ENCODE results near the gene SMIM29. TPM values are rescaled to one million over a fixed set of nuclear protein-coding genes. Genes with fewer than 3 reads are reported as not detected.

Gene SMIM29
- total RNA-seq, 1 experiment from 2014 or later: 25.8 TPM

DNA sequence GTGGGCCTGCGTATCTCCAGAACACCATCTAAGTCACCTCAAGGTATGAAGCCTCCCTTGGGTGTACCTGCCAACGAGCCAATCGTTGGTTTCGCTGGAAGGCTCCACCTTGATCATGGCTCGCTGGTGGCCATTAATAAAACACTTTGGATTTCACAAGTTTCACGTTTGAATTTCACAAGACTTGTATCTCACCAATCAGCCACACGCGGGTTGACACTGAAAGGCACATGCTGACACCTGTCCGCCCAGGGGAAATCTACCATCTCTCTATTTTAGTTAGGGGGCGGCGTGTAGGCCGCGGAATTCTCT lies 12.7 kb downstream of the SMIM29 start:
- Histone ChIP-seq H2AFZ (ENCODE audit: low read length) (peak overlapping the region; percentile 34; the same call in 1 of the 2 replicates), H3K4me2 (ENCODE audit: low read length) (peak overlapping the region; percentile 90), H3K4me1 (ENCODE audit: insufficient read depth, low read length) (peaks cover 39% of the 10 kb centered on the region), H3K9ac (ENCODE audit: low read length) (peak overlapping the region; percentile 43), H3K9me2 (replicated peaks; ENCODE audit: low read length) (no peaks in the 10 kb centered on the region), H3K27ac (ENCODE audit: low read length) (peak overlapping the region; percentile 81), H3K9me3 (ENCODE audit: low read length) (no peaks in the 10 kb centered on the region), H4K20me1 (ENCODE audit: low read length) (peaks cover 30% of the 10 kb centered on the region), H3K36me3 (ENCODE audit: low read depth, low read length) (peaks cover 27% of the 10 kb centered on the region), H3K4me3 (ENCODE audit: low read length) (peak overlapping the region; percentile 62), H3F3A (ENCODE audit: low read length, unreplicated experiment) (peaks cover 10% of the 10 kb centered on the region), H3K79me2 (ENCODE audit: low read length) (peaks cover 39% of the 10 kb centered on the region), H3K27me3 (ENCODE audit: low read length) (no peaks in the 10 kb centered on the region)
- peak; percentile 62 for DNase-seq
- TSS peak; percentile 99 for BruUV-seq (replicated peaks)
- no peak for TF ChIP-seq EZH2phosphoT487 (IDR thresholded peaks at IDR 0.05; ENCODE audit: borderline replicate concordance, low read length)
- no peak for TF ChIP-seq EZH2 (IDR thresholded peaks at IDR 0.05; ENCODE audit: low read length, unreplicated experiment)
- no peak for TF ChIP-seq CTCF (conservative IDR thresholded peaks at IDR 0.05; ENCODE audit: low read depth, low read length)
- ChIA-PET CTCF (no interaction called here), POLR2A (ENCODE audit: unreplicated experiment) (interaction anchor here (0.7 to 1.0 kb wide), 2 partner anchors 12 to 383 kb away, joined by 4 to 29 read pairs; no protein-coding TSS in a partner anchor)
- intact Hi-C loops (cut with micrococcal nuclease): no loop called here
- peak; percentile 6; the same call in 1 of the 2 replicates for ATAC-seq

GRCh38 chr6:34235307-34236130 lies 13.3 kb downstream of the SMIM29 start:
- Histone ChIP-seq H3K36me3 (ENCODE audit: low read depth, low read length) (peaks cover 22% of the 10 kb centered on the region), H3F3A (ENCODE audit: low read length, unreplicated experiment) (peaks cover 12% of the 10 kb centered on the region), H3K79me2 (ENCODE audit: low read length) (peaks cover 33% of the 10 kb centered on the region), H3K27ac (ENCODE audit: low read length) (peak overlapping the region; percentile 81), H3K27me3 (ENCODE audit: low read length) (no peaks in the 10 kb centered on the region), H2AFZ (ENCODE audit: low read length) (peak overlapping the region; percentile 34; the same call in 1 of the 2 replicates), H3K4me2 (ENCODE audit: low read length) (peak overlapping the region; percentile 90), H4K20me1 (ENCODE audit: low read length) (peaks cover 24% of the 10 kb centered on the region), H3K4me3 (ENCODE audit: low read length) (peak overlapping the region; percentile 62), H3K9me2 (replicated peaks; ENCODE audit: low read length) (no peaks in the 10 kb centered on the region), H3K9me3 (ENCODE audit: low read length) (no peaks in the 10 kb centered on the region), H3K9ac (ENCODE audit: low read length) (peak overlapping the region; percentile 43), H3K4me1 (ENCODE audit: insufficient read depth, low read length) (peaks cover 34% of the 10 kb centered on the region)
- ChIA-PET CTCF (no interaction called here), POLR2A (ENCODE audit: unreplicated experiment) (no interaction called here)
- ATAC-seq (peak; percentile 66), DNase-seq (peak; percentile 95)
- TF ChIP-seq EZH2phosphoT487 (IDR thresholded peaks at IDR 0.05; ENCODE audit: borderline replicate concordance, low read length): peak; percentile 88
- no peak for TF ChIP-seq CTCF (conservative IDR thresholded peaks at IDR 0.05; ENCODE audit: low read depth, low read length)
- TF ChIP-seq EZH2 (IDR thresholded peaks at IDR 0.05; ENCODE audit: low read length, unreplicated experiment): no peak
- BruUV-seq (replicated peaks): no TSS peak
- intact Hi-C loops (cut with micrococcal nuclease): no loop called here
